GM21825 (cell line): Measurements from ENCODE around the gene DNAH14.
"Not testable (repeated sequence)": the region's sequence is repeated elsewhere in the genome, so short reads cannot be mapped to it uniquely, and the experiment has no call there.

ENCODE experiments used
- ATAC-seq: cut with Tn5 transposase; IDR thresholded peaks from one replicate; pipeline ENCODE4 v1.9.1; 2021; ENCODE audit warnings: mild to moderate bottlenecking, moderate library complexity; ENCODE audit not compliant: unreplicated experiment

Gene DNAH14

GRCh38 chr1:224920930-224921329, 8.5 kb upstream of the DNAH14 start:
- no peak for ATAC-seq

- ATAC-seq, result no peak
Observed at GRCh38 chr1:224921354-224921753, 8.1 kb upstream of the DNAH14 start.

GRCh38 chr1:224922404-224923164, 6.9 kb upstream of the DNAH14 start:
- ATAC-seq, result no peak

GRCh38 chr1:224923726-224924125, 5.7 kb upstream of the DNAH14 start:
- ATAC-seq, result no peak

GRCh38 chr1:224927631-224928030, 1.8 kb upstream of the DNAH14 start:
- not testable (repeated sequence) for ATAC-seq

GRCh38 chr1:224928906-224929305, 569 bp upstream of the DNAH14 start:
- ATAC-seq, result no peak

GRCh38 chr1:224931605-224932004, 2.1 kb downstream of the DNAH14 start:
- ATAC-seq, result no peak

GRCh38 chr1:224932607-224933249, 3.3 kb downstream of the DNAH14 start:
- no peak for ATAC-seq

- ATAC-seq, result no peak
Observed at GRCh38 chr1:224933584-224933983, 4.1 kb downstream of the DNAH14 start.

- no peak for ATAC-seq
Observed at GRCh38 chr1:224938652-224939051, 9.2 kb downstream of the DNAH14 start.

GRCh38 chr1:224939844-224940425, 10.5 kb downstream of the DNAH14 start:
- ATAC-seq, result no peak

GRCh38 chr1:224940735-224941134, 11.3 kb downstream of the DNAH14 start:
- ATAC-seq, result not testable (repeated sequence)

- ATAC-seq, result not testable (repeated sequence)
Observed at GRCh38 chr1:224945651-224946348, 16.3 kb downstream of the DNAH14 start.

GRCh38 chr1:224946349-224946691, 16.8 kb downstream of the DNAH14 start:
- ATAC-seq, result not testable (repeated sequence)

GRCh38 chr1:224957696-224958095, 28.2 kb downstream of the DNAH14 start:
- no peak for ATAC-seq

- no peak for ATAC-seq
Observed at GRCh38 chr1:224958490-224958889, 29.0 kb downstream of the DNAH14 start.

GRCh38 chr1:224959115-224959514, 29.6 kb downstream of the DNAH14 start:
- ATAC-seq, result no peak

GRCh38 chr1:224959656-224960055, 30.2 kb downstream of the DNAH14 start:
- ATAC-seq, result no peak

GRCh38 chr1:224980181-224980580, 50.7 kb downstream of the DNAH14 start:
- no peak for ATAC-seq

- not testable (repeated sequence) for ATAC-seq
Observed at GRCh38 chr1:224981922-224982354, 52.5 kb downstream of the DNAH14 start.

- ATAC-seq, result no peak
Observed at GRCh38 chr1:224988042-224988441, 58.6 kb downstream of the DNAH14 start.
